Suprapubic skin (tissue), 3 donors: ENCODE measurements around the gene KIRREL3.

Experiments used
- CTCF ChIP-seq, 2 donors: fragments of 200-600 bp in 1 of 2; fragments of 450-650 bp in 1 of 2; sonication (generic) in 1 of 2; IDR thresholded peaks; one replicate each; pipeline ENCODE4 v1.5.1; 2016 to 2019; ENCODE audit warnings: antibody characterized with exemption in 2 of 2, mild to moderate bottlenecking in 1 of 2, moderate library complexity in 1 of 2
- EP300 ChIP-seq: sonication (generic); formaldehyde crosslinking; IDR thresholded peaks from one replicate; pipeline ENCODE4 v1.6.1; 2017; ENCODE audit warnings: antibody characterized with exemption
- POLR2A ChIP-seq, 2 donors: fragments of 450-650 bp; IDR thresholded peaks; one replicate each; pipeline ENCODE4 v1.6.1; 2017; ENCODE audit warnings: antibody characterized with exemption in 2 of 2, mild to moderate bottlenecking in 2 of 2, moderate library complexity in 2 of 2

DNA sequence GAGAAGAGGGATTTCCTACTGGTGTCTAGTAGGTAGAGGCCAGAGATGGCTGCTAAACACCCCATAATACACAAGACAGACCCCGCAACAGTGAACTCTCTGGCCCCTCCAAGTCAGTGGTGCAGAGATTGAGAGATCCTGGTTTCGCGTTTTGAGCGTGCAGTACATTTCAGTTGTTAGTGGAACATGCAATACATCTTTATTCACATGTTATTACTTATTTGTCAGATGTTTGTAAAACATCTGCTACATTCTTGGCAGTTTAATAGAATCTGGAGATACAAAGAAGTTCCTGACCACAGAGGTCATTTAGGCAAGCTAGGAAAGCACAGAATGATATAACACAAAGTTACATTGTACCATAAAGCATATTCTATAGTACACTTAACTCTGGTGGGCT is 603.6 kb downstream of the KIRREL3 start:
- no peak for TF ChIP-seq EP300
- TF ChIP-seq POLR2A (IDR thresholded peaks at IDR 0.05), result no peak
- TF ChIP-seq CTCF (IDR thresholded peaks at IDR 0.05), result no peak
